Measurements from ENCODE around the gene ANKRD66. TPM values are rescaled to one million over a fixed set of nuclear protein-coding genes. Genes with fewer than 3 reads are reported as not detected.

The ANKRD66 gene
- total and polyA plus RNA-seq, 2 donors (not counting 3 experiments of a cell fraction or from before 2014, with no cell fraction given), result not detected

- intact Hi-C loops (cut with micrococcal nuclease), result no loop called here
- H4K20me1 ChIP-seq (replicated peaks; ENCODE audit: control insufficient read depth, extremely low read depth, insufficient read depth, low read length), result no peaks in the 10 kb centered on the region
- no peak overlapping the region for H2AFZ ChIP-seq (ENCODE audit: low read depth, low read length)
- no peak for TF ChIP-seq CTCF (IDR thresholded peaks at IDR 0.05; ENCODE audit: extremely low read depth in 1 of 2, insufficient read depth in 1 of 2, low read depth in 1 of 2, low read length in 2 of 2)
- no peak for TF ChIP-seq MAX (IDR thresholded peaks at IDR 0.05; ENCODE audit: insufficient read depth, insufficient read length)
- no peak for TF ChIP-seq EZH2 (IDR thresholded peaks at IDR 0.05; ENCODE audit: borderline replicate concordance, low read depth, low read length, severe bottlenecking)
- TF ChIP-seq FOS (IDR thresholded peaks at IDR 0.05; ENCODE audit: borderline replicate concordance, insufficient read depth, low read length), result no peak
- TF ChIP-seq GATA2 (IDR thresholded peaks at IDR 0.05; ENCODE audit: insufficient read depth, insufficient read length, low read depth, low read length), result no peak
- TF ChIP-seq MYC (IDR thresholded peaks at IDR 0.05; ENCODE audit: low read depth, low read length), result no peak
- no peak for TF ChIP-seq POLR2A (IDR thresholded peaks at IDR 0.05; ENCODE audit: low read depth, low read length)
- ChIA-PET POLR2A (no interaction called here), CTCF (no interaction called here)
- H3K9ac ChIP-seq (replicated peaks; ENCODE audit: extremely low read depth, insufficient read depth, low read length), result no peak overlapping the region
- no peak overlapping the region for H3K27ac ChIP-seq (ENCODE audit: insufficient read depth, low read depth, low read length)
- H3K9me3 ChIP-seq (replicated peaks; ENCODE audit: control insufficient read depth, insufficient read depth, low read length), result no peaks in the 10 kb centered on the region
- dilution Hi-C loops (cut with MboI; ENCODE audit: extremely low pct_ligation_motif_present, low sequenced_read_pairs), result no loop called here
- no peak overlapping the region for H3K4me2 ChIP-seq (ENCODE audit: insufficient read depth, low read length)
- DNase-seq (ENCODE audit: low read depth, low spot score) (no peak), FAIRE-seq (no peak)
- no peaks in the 10 kb centered on the region for H3K36me3 ChIP-seq (ENCODE audit: control insufficient read depth in 2 of 2, extremely low read depth in 1 of 2, insufficient read depth in 2 of 2, low read length in 2 of 2)
- peaks cover 0 to 2% of the 10 kb centered on the region in 2 experiments for H3K27me3 ChIP-seq (ENCODE audit: control insufficient read depth in 2 of 2, insufficient read depth in 2 of 2, low read length in 2 of 2)
- BruUV-seq (replicated peaks), result no TSS peak
- no peaks in the 10 kb centered on the region for H3K4me1 ChIP-seq (ENCODE audit: control insufficient read depth, extremely low read depth, insufficient read depth, low read length)
- no peaks in the 10 kb centered on the region for H3K79me2 ChIP-seq (ENCODE audit: control insufficient read depth, insufficient read depth, low read length)
- no peaks in the 10 kb centered on the region for H3K9me1 ChIP-seq (replicated peaks; ENCODE audit: control insufficient read depth, extremely low read depth, insufficient read depth, low read length)
- H3K4me3 ChIP-seq (replicated peaks in 1 of 3; ENCODE audit: insufficient read depth in 1 of 3, low read depth in 1 of 3, low read length in 3 of 3), result no peak overlapping the region
Measured at GRCh38 chr6:46796848-46797580, 50.3 kb downstream of the ANKRD66 start.
